Transverse colon (tissue), 4 donors: Measurements from ENCODE around the gene SFRP4. TPM values are rescaled to one million over a fixed set of nuclear protein-coding genes. Genes with fewer than 3 reads are reported as not detected.

ENCODE experiments used
- DNase-seq: peaks from one replicate; pipeline ENCODE4 v3.0.0-alpha.2; 2019
- H3K27ac ChIP-seq, 4 donors: fragments of 200-600 bp; sonication (generic); 2 replicates each; pipeline ENCODE4 v1.5.1; 2016 to 2018; ENCODE audit warnings: inconsistent platforms in 4 of 4
- H3K27me3 ChIP-seq: fragments of 200-600 bp; sonication (generic); 2 replicates; pipeline ENCODE4 v1.5.1; 2017; ENCODE audit warnings: inconsistent platforms
- H3K36me3 ChIP-seq, 4 donors: fragments of 200-600 bp; sonication (generic); 2 replicates each; pipeline ENCODE4 v1.5.1; 2017 to 2019; ENCODE audit warnings: inconsistent platforms in 4 of 4
- H3K4me1 ChIP-seq, 4 donors: fragments of 200-600 bp; sonication (generic); 2 replicates each; pipeline ENCODE4 v1.5.1; 2017 to 2020; ENCODE audit warnings: inconsistent platforms in 4 of 4
- H3K4me3 ChIP-seq, 4 donors: fragments of 200-600 bp; sonication (generic); 1 replicate in 1 of 4; 2 replicates in 3 of 4; pipeline versions ENCODE4 v1.5.1 to v1.6.1; 2017 to 2019; ENCODE audit warnings: inconsistent platforms in 4 of 4
- H3K9me3 ChIP-seq, 2 donors: fragments of 200-600 bp; sonication (generic); 2 replicates each; pipeline ENCODE4 v1.5.1; 2017 to 2019; ENCODE audit warnings: inconsistent platforms in 2 of 2
- CTCF ChIP-seq, 5 experiments: fragments of 200-600 bp in 3 of 5; fragments of 450-650 bp in 2 of 5; sonication (generic) in 3 of 5; IDR thresholded peaks; 1 replicate in 2 of 5; 2 replicates in 3 of 5; pipeline ENCODE4 v1.5.1; 2016 to 2017; ENCODE audit warnings: antibody characterized with exemption in 5 of 5, inconsistent platforms in 3 of 5, mild to moderate bottlenecking in 2 of 5, moderate library complexity in 1 of 5
- EP300 ChIP-seq: sonication (generic); formaldehyde crosslinking; IDR thresholded peaks from one replicate; pipeline ENCODE4 v1.6.1; 2017; ENCODE audit warnings: antibody characterized with exemption, low read depth
- POLR2A ChIP-seq: fragments of 450-650 bp; IDR thresholded peaks from one replicate; pipeline ENCODE4 v1.6.1; 2016; ENCODE audit warnings: antibody characterized with exemption, mild to moderate bottlenecking, moderate library complexity
- POLR2AphosphoS5 ChIP-seq, 3 donors: sonication (generic); formaldehyde crosslinking; IDR thresholded peaks; one replicate each; pipeline ENCODE4 v1.6.1; 2016; ENCODE audit warnings: antibody characterized with exemption in 3 of 3
- WGBS, 2 donors: methylation state at CpG; one replicate each; pipeline ENCODE4 v1.1.5; 2018; ENCODE audit warnings: low coverage in 1 of 2; 5-methylcytosine and 5-hydroxymethylcytosine counted together
- in situ Hi-C, 4 donors: fragments of 200-750 bp; cut with MboI; loops; one replicate each; pipeline versions ENCODE4 v1.15.0 to v1.15.1; 2017; ENCODE audit warnings: low sequenced_read_pairs in 3 of 4, low pct_ligation_motif_present in 1 of 4, low pct_unique_long_range_greater_than_20kb in 1 of 4
- intact Hi-C: fragments of 100-400 bp; cut with DNase I; formaldehyde crosslinking; loops from one replicate; pipeline ENCODE4 v1.15.1; 2023; ENCODE audit warnings: low total_unique reads
- total RNA-seq, 4 donors: library from RNA; depleted of rRNA; stranded (reverse); fragments of >200 nt; gene quantifications; one replicate each; pipeline ENCODE4 v1.1.0, GENCODE V29; 2016

Gene SFRP4
- total RNA-seq: 1 to 10 TPM in 1 of 4 donors, under 1 TPM in 2, not detected in 1; 0.41 to 1.8 (median 0.64) TPM

GRCh38 chr7:37916673-37917660 lies at the start of gene SFRP4:
SFRP4 (minus strand) TSS chr7:37916817; CDS start chr7:37916537, 280 bp downstream.
- no peaks in the 10 kb centered on the region for H3K9me3 ChIP-seq
- peak; percentile 35 for DNase-seq
- WGBS, 2 donors: 0 to 2% methylated on average over 16 to 33 of the region's 46 CpGs
- in situ Hi-C loops (loop anchor here (10.0 to 25.0 kb wide), 3 partner anchors 170 to 308 kb away; no protein-coding TSS in a partner anchor), intact Hi-C loops (no loop called here)
- peak within 1 kb of the TSS; percentile 6 to 58 (median 36) for H3K27ac ChIP-seq
- H3K36me3 ChIP-seq: no peaks in the 10 kb centered on the region
- no peak for TF ChIP-seq POLR2A
- TF ChIP-seq EP300: no peak
- peak; percentile 63 to 76 (median 65) for TF ChIP-seq CTCF (IDR thresholded peaks at IDR 0.05)
- H3K4me1 ChIP-seq: peaks cover 0 to 32% (median 18%) of the 10 kb centered on the region in 4 donors
- peak within 1 kb of the TSS; percentile 14 to 47 (median 31) for H3K4me3 ChIP-seq
- peaks cover 18% of the 10 kb centered on the region for H3K27me3 ChIP-seq

GRCh38 chr7:37964196-37964595 lies 47.6 kb upstream of the SFRP4 start:
- intact Hi-C loops: no loop called here
- 75 to 76% methylated on average over 5 of the region's 5 CpGs for WGBS, 2 donors
- Histone ChIP-seq H3K4me3 (no peak overlapping the region), H3K36me3 (no peaks in the 10 kb centered on the region), H3K9me3 (no peaks in the 10 kb centered on the region), H3K4me1 (no peaks in the 10 kb centered on the region), H3K27ac (no peak overlapping the region), H3K27me3 (no peaks in the 10 kb centered on the region)
- no peak for DNase-seq
- in situ Hi-C loops: no loop called here
- TF ChIP-seq POLR2A (no peak), EP300 (no peak), POLR2AphosphoS5 (IDR thresholded peaks at IDR 0.05) (no peak), CTCF (IDR thresholded peaks at IDR 0.05) (no peak)

- H3K4me3 ChIP-seq: no peak overlapping the region
These were observed 44.6 kb upstream of the SFRP4 start for GRCh38 chr7:37961251-37961650.

More at GRCh38 chr7:37961251-37961650, 44.6 kb upstream of the SFRP4 start:
- no peak overlapping the region for H3K27ac ChIP-seq
- no peaks in the 10 kb centered on the region for H3K4me1 ChIP-seq
- intact Hi-C loops (no loop called here), in situ Hi-C loops (no loop called here)
- no peak for DNase-seq
- TF ChIP-seq EP300 (no peak), POLR2AphosphoS5 (IDR thresholded peaks at IDR 0.05) (no peak), CTCF (IDR thresholded peaks at IDR 0.05) (no peak), POLR2A (no peak)
- no peaks in the 10 kb centered on the region for H3K36me3 ChIP-seq
- WGBS, 2 donors: 87 to 94% methylated on average over 3 to 5 of the region's 5 CpGs
- no peaks in the 10 kb centered on the region for H3K27me3 ChIP-seq
- no peaks in the 10 kb centered on the region for H3K9me3 ChIP-seq
